ENCODE data around the gene CBX7. TPM values are rescaled to one million over a fixed set of nuclear protein-coding genes. Genes with fewer than 3 reads are reported as not detected.

Gene CBX7
- total and polyA plus RNA-seq, 2 donors from 2014 or later = 39.3 to 65.2 TPM

GRCh38 chr22:39129081-39129480, 23.4 kb downstream of the CBX7 start:
- no peak overlapping the region for H3K9ac ChIP-seq (ENCODE audit: low read length in 3 of 3)
- FAIRE-seq (no peak), DNase-seq (peak in 1 of 5 donors; percentile 33)
- no peak overlapping the region for H3K4me3 ChIP-seq (ENCODE audit: low read length in 3 of 3)
- intact Hi-C loops (cut with DNase I) = no loop called here
- no peak for TF ChIP-seq CTCF (IDR thresholded peaks at IDR 0.05; ENCODE audit: borderline replicate concordance, extremely low read depth, insufficient read depth)
- H3K9me3 ChIP-seq (ENCODE audit: control insufficient read depth in 2 of 3, insufficient read depth in 1 of 3, low read length in 3 of 3) = no peaks in the 10 kb centered on the region
- H3K27me3 ChIP-seq (ENCODE audit: control insufficient read depth, insufficient read depth, low read length) = no peaks in the 10 kb centered on the region
- H3K27ac ChIP-seq (ENCODE audit: low read depth in 2 of 2, low read length in 2 of 2) = no peak overlapping the region
- peaks cover 0 to 8% (median 4%) of the 10 kb centered on the region in 3 donors for H3K36me3 ChIP-seq (ENCODE audit: control insufficient read depth in 2 of 3, insufficient read depth in 3 of 3, low read length in 3 of 3)
- peaks cover 0 to 4% (median 0%) of the 10 kb centered on the region in 3 donors for H3K4me1 ChIP-seq (ENCODE audit: control insufficient read depth in 2 of 3, insufficient read depth in 2 of 3, low read depth in 1 of 3, low read length in 3 of 3)

GRCh38 chr22:39128508-39128907, 24.0 kb downstream of the CBX7 start:
- intact Hi-C loops (cut with DNase I) = no loop called here
- H3K9ac ChIP-seq (ENCODE audit: low read length in 3 of 3) = no peak overlapping the region
- no peak overlapping the region for H3K27ac ChIP-seq (ENCODE audit: low read depth in 2 of 2, low read length in 2 of 2)
- H3K4me3 ChIP-seq (ENCODE audit: low read length in 3 of 3) = no peak overlapping the region
- peaks cover 0 to 8% (median 4%) of the 10 kb centered on the region in 3 donors for H3K36me3 ChIP-seq (ENCODE audit: control insufficient read depth in 2 of 3, insufficient read depth in 3 of 3, low read length in 3 of 3)
- no peaks in the 10 kb centered on the region for H3K27me3 ChIP-seq (ENCODE audit: control insufficient read depth, insufficient read depth, low read length)
- no peak for TF ChIP-seq CTCF (IDR thresholded peaks at IDR 0.05; ENCODE audit: borderline replicate concordance, extremely low read depth, insufficient read depth)
- no peaks in the 10 kb centered on the region for H3K9me3 ChIP-seq (ENCODE audit: control insufficient read depth in 2 of 3, insufficient read depth in 1 of 3, low read length in 3 of 3)
- no peak for DNase-seq
- peaks cover 0 to 4% (median 0%) of the 10 kb centered on the region in 3 donors for H3K4me1 ChIP-seq (ENCODE audit: control insufficient read depth in 2 of 3, insufficient read depth in 2 of 3, low read depth in 1 of 3, low read length in 3 of 3)
- FAIRE-seq = no peak

- FAIRE-seq = no peak
These were observed 26.9 kb downstream of the CBX7 start for GRCh38 chr22:39125622-39126021.

More at GRCh38 chr22:39125622-39126021, 26.9 kb downstream of the CBX7 start:
- Histone ChIP-seq H3K27me3 (ENCODE audit: control insufficient read depth, insufficient read depth, low read length) (no peaks in the 10 kb centered on the region), H3K36me3 (ENCODE audit: control insufficient read depth in 2 of 3, insufficient read depth in 3 of 3, low read length in 3 of 3) (no peaks in the 10 kb centered on the region), H3K27ac (ENCODE audit: low read depth in 2 of 2, low read length in 2 of 2) (no peak overlapping the region), H3K4me3 (ENCODE audit: low read length in 3 of 3) (no peak overlapping the region), H3K9ac (ENCODE audit: low read length in 3 of 3) (no peak overlapping the region), H3K9me3 (ENCODE audit: control insufficient read depth in 2 of 3, insufficient read depth in 1 of 3, low read length in 3 of 3) (no peaks in the 10 kb centered on the region), H3K4me1 (ENCODE audit: control insufficient read depth in 2 of 3, insufficient read depth in 2 of 3, low read depth in 1 of 3, low read length in 3 of 3) (peaks cover 0 to 4% (median 0%) of the 10 kb centered on the region in 3 donors)
- no peak for DNase-seq
- intact Hi-C loops (cut with DNase I) = no loop called here
- TF ChIP-seq CTCF (IDR thresholded peaks at IDR 0.05; ENCODE audit: borderline replicate concordance, extremely low read depth, insufficient read depth) = no peak
